Ishikawa (cell line): Measurements from ENCODE around the gene PXMP2.

Experiments used
- CEBPB ChIP-seq: IDR thresholded peaks from 2 replicates; pipeline ENCODE4 v1.6.1; 2012
- CREB1 ChIP-seq: IDR thresholded peaks from 2 replicates; pipeline ENCODE4 v1.6.1; 2012; ENCODE audit warnings: low read depth
- EGR1 ChIP-seq: IDR thresholded peaks from 2 replicates; pipeline ENCODE4 v1.6.1; 2012
- EP300 ChIP-seq: IDR thresholded peaks from 2 replicates; pipeline ENCODE4 v1.6.1; 2012; ENCODE audit warnings: borderline replicate concordance
- FOXM1 ChIP-seq: IDR thresholded peaks from 2 replicates; pipeline ENCODE4 v1.6.1; 2012; ENCODE audit warnings: low read depth, borderline replicate concordance
- NFIC ChIP-seq: IDR thresholded peaks from 2 replicates; pipeline ENCODE4 v1.6.1; 2012
- RAD21 ChIP-seq: IDR thresholded peaks from 2 replicates; pipeline ENCODE4 v1.6.1; 2012; ENCODE audit warnings: low read depth
- TAF1 ChIP-seq: IDR thresholded peaks from 2 replicates; pipeline ENCODE4 v1.6.1; 2012; ENCODE audit warnings: low read depth, mild to moderate bottlenecking
- TCF12 ChIP-seq: IDR thresholded peaks from 2 replicates; pipeline ENCODE4 v1.6.1; 2012; ENCODE audit warnings: low read depth
- TEAD4 ChIP-seq: IDR thresholded peaks from 2 replicates; pipeline ENCODE4 v1.6.1; 2012
- YY1 ChIP-seq: IDR thresholded peaks from 2 replicates; pipeline ENCODE4 v1.6.1; 2012; ENCODE audit warnings: low read depth
- ZBTB7A ChIP-seq: IDR thresholded peaks from 2 replicates; pipeline ENCODE4 v1.6.1; 2012; ENCODE audit warnings: low read depth
- TF ChIP-seq, protein P1 (sequence below): IDR thresholded peaks from 2 replicates; pipeline ENCODE4 v1.6.1; 2012
- TF ChIP-seq, protein P2 (sequence below): IDR thresholded peaks from 2 replicates; pipeline ENCODE4 v1.6.1; 2012; ENCODE audit warnings: low read depth, mild to moderate bottlenecking
- TF ChIP-seq, protein P3 (sequence below): IDR thresholded peaks from 2 replicates; pipeline ENCODE4 v1.6.1; 2012

PXMP2 gene

DNA sequence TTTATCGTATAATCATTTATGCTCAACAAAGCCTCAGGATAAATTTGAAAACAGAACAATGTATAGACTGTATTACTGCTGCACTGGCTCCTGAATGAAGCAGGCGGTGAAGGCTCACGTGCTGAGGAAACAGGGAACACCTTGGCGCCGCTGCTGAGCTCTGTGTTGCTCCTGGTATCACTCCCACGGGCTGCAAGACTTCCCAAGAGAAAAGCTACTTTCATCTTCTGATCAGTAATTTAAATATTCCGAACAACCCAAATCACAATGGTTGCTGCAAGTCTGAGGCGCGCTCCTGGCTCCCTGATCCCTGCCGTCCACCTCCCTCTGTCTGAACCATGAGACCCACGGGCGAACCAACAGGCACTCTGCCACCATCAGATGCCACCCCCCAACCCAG, 39.0 kb downstream of the PXMP2 start:
- no peak for TF ChIP-seq FOXM1

DNA sequence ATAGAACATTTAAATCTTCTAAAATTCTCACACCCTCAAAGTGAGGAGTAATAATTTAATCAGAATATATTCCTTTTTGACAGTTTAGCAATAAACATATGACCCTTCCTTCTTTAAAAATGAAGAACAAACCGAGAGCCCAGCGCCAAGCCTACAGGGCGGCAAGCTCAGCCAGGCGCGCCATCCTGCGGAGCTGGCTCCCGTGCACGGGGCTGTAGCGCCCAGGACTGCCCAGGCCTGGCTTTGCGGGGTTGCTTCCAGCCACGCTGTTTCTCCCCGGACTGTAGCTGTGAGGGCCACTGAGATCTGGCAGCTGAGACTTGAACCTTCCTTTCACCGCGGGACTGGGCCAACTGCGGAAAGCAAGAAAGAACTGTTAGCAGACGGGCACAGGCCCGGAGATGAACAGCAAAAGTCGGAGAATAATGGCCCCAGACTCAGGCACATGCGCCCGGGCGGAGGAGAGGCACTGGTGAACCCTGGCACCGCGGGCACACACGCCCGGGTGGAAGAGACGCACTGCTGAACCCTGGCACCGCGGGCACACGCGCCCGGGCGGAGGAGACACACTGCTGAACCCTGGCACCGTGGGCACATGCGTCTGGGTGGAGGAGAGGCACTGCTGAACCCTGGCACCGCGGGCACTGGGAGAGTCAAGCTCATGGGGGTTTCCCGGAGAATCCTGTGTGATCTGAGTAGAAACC, 39.9 kb downstream of the PXMP2 start:
- TF ChIP-seq TEAD4 (no peak), CEBPB (no peak), NFIC (no peak), RAD21 (no peak), EGR1 (no peak), ZBTB7A (no peak), CREB1 (no peak), YY1 (no peak), TCF12 (no peak), FOXM1 (no peak), EP300 (no peak), TAF1 (no peak)
- TF ChIP-seq, protein P1, sequence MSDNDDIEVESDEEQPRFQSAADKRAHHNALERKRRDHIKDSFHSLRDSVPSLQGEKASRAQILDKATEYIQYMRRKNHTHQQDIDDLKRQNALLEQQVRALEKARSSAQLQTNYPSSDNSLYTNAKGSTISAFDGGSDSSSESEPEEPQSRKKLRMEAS: no peak
- TF ChIP-seq, protein P2, sequence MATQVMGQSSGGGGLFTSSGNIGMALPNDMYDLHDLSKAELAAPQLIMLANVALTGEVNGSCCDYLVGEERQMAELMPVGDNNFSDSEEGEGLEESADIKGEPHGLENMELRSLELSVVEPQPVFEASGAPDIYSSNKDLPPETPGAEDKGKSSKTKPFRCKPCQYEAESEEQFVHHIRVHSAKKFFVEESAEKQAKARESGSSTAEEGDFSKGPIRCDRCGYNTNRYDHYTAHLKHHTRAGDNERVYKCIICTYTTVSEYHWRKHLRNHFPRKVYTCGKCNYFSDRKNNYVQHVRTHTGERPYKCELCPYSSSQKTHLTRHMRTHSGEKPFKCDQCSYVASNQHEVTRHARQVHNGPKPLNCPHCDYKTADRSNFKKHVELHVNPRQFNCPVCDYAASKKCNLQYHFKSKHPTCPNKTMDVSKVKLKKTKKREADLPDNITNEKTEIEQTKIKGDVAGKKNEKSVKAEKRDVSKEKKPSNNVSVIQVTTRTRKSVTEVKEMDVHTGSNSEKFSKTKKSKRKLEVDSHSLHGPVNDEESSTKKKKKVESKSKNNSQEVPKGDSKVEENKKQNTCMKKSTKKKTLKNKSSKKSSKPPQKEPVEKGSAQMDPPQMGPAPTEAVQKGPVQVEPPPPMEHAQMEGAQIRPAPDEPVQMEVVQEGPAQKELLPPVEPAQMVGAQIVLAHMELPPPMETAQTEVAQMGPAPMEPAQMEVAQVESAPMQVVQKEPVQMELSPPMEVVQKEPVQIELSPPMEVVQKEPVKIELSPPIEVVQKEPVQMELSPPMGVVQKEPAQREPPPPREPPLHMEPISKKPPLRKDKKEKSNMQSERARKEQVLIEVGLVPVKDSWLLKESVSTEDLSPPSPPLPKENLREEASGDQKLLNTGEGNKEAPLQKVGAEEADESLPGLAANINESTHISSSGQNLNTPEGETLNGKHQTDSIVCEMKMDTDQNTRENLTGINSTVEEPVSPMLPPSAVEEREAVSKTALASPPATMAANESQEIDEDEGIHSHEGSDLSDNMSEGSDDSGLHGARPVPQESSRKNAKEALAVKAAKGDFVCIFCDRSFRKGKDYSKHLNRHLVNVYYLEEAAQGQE: no peak
- TF ChIP-seq, protein P3, sequence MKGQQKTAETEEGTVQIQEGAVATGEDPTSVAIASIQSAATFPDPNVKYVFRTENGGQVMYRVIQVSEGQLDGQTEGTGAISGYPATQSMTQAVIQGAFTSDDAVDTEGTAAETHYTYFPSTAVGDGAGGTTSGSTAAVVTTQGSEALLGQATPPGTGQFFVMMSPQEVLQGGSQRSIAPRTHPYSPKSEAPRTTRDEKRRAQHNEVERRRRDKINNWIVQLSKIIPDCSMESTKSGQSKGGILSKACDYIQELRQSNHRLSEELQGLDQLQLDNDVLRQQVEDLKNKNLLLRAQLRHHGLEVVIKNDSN: no peak

DNA sequence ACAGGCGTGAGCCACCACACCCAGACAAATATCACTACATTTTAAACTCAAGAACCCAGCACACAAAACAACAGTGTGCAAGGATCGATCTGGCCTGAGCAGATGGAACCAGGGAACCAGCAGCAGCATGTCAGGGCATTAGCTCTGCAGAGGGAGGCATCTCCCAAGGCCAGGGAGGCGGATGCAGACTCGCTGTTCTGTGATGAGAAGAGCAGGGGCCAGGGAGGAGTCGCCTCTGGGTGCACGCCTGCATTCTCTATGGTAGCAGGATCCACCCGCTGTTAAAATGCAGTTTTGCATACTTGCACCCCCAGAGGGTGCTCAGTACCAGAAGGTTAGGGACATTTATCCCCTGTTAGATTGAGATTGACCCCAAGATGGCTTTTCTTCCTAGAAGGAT, 41.1 kb downstream of the PXMP2 start:
- no peak for TF ChIP-seq TCF12
- no peak for TF ChIP-seq CEBPB
- TF ChIP-seq YY1: no peak

DNA sequence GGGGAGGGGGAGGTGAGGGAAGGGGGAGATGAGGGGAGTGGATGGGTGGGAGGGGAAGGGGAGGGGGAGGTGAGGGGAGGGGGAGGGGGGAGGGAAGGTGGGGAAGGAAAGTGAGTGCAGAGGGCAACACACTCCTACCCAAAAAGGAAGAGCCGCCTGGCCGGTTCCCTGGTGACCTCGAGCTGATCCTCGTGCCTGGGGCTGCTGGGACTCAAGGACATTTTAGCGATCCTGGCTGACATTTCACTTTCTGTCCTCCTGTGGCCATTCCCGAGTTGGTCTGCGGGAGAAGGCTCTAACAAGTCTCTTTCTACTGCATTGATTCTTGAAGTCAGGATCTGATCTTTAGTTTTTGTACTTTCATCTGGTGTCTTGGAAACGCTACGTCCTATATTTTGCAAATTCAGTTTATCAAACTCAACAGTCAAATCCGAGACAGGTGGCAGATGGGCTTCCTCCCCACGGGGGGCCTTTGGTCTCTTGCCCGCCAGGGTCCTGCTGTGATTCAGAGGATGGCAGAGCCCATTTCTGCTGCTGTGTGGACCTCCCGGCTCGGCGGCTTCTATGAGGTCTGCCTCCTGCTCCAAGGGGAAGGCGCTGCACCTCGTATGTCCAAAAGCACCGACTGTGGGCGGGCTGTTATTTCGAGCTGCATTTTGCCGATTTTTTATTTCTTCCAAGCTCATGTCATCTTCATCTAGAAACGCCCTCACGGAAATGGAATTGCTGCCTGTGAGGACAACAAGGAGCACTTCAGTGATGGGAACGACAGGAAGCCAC, 42.3 kb downstream of the PXMP2 start:
- no peak for TF ChIP-seq YY1
- no peak for TF ChIP-seq EP300
- TF ChIP-seq TAF1: no peak
- TF ChIP-seq FOXM1: no peak
- TF ChIP-seq RAD21: no peak
- TF ChIP-seq TEAD4: no peak
- TF ChIP-seq CREB1: no peak
- TF ChIP-seq, protein P2: no peak
- TF ChIP-seq ZBTB7A: no peak
- TF ChIP-seq TCF12: no peak
- TF ChIP-seq EGR1: no peak
- TF ChIP-seq, protein P1: no peak
- TF ChIP-seq CEBPB: no peak
- TF ChIP-seq NFIC: no peak
- TF ChIP-seq, protein P3: no peak

DNA sequence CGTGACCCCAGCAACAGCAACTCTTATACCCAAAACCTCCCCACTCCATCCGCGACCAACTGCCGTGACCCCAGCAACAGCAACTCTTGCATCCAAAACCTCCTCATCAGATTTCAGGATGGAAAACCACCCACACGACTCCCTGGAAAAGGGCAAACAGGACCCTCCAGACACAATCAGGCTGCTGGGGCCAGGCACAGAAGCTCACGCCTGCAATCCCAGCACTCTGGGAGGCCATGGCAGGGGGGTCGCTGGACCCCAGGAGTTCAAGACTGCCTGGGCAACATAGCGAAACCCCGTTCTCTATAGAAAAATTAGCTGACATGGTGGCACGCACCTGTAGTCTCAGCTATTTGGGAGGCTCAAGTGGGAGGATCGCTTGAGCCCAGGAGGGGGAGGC, 43.0 kb downstream of the PXMP2 start:
- no peak for TF ChIP-seq NFIC
- TF ChIP-seq YY1: no peak

DNA sequence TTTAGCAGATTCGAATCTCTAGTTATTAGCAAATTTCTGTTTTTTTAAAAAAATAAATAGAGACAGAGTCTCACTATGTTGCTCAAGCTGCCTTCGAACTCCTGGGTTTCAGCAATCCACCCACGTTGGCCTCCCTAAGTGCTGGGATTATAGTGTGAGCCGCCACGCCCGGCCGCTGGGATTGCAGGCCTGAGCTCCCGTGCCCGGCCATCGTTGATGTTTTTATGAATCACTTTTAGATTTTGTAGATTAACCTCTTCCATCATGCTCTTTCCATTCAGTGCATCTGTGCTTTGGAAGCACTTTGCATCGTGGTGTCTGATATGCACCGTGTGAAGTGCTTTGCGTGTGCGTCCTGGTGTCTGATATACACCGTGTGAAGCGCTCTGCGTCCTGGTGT, 44.2 kb downstream of the PXMP2 start:
- TF ChIP-seq CEBPB (no peak), ZBTB7A (no peak), TAF1 (no peak), TCF12 (no peak), YY1 (no peak), TEAD4 (no peak), EGR1 (no peak), NFIC (no peak), RAD21 (no peak), FOXM1 (no peak), EP300 (no peak), CREB1 (no peak)
- TF ChIP-seq, protein P1: no peak
- TF ChIP-seq, protein P2: no peak
- TF ChIP-seq, protein P3: no peak
